Mammary epithelial cell (primary cell): Measurements from ENCODE around the gene POFUT2.
A peak's percentile ranks its signal among the peaks of the same experiment; 100 is the strongest.

Experiments
- CTCF ChIP-seq, 2 donors: IDR thresholded peaks in 1 of 2; conservative IDR thresholded peaks in 1 of 2; 2 replicates each; pipeline ENCODE4 v1.5.1; 2011 to 2012; ENCODE audit warnings: inconsistent platforms in 2 of 2, low read length in 2 of 2, mild to moderate bottlenecking in 2 of 2, control low read depth in 1 of 2, low read depth in 1 of 2; ENCODE audit not compliant: insufficient read depth in 1 of 2; ENCODE audit errors: extremely low read depth in 1 of 2
- EZH2 ChIP-seq: IDR thresholded peaks from 2 replicates; pipeline ENCODE4 v1.6.1; 2012; ENCODE audit warnings: low read length, inconsistent platforms, borderline replicate concordance

- no peak for TF ChIP-seq CTCF (conservative IDR thresholded peaks at IDR 0.05 in 1 of 2, IDR thresholded peaks at IDR 0.05 in 1 of 2; ENCODE audit: extremely low read depth in 1 of 2, insufficient read depth in 1 of 2, low read depth in 1 of 2, low read length in 2 of 2)
- peak; percentile 45 for TF ChIP-seq EZH2
Measured at GRCh38 chr21:45228656-45229240, 58.9 kb downstream of the POFUT2 start.
